ENCODE data around the gene RSPH10B2.
"Not testable (repeated sequence)": the region's sequence is repeated elsewhere in the genome, so short reads cannot be mapped to it uniquely, and the experiment has no call there.

The RSPH10B2 gene

DNA sequence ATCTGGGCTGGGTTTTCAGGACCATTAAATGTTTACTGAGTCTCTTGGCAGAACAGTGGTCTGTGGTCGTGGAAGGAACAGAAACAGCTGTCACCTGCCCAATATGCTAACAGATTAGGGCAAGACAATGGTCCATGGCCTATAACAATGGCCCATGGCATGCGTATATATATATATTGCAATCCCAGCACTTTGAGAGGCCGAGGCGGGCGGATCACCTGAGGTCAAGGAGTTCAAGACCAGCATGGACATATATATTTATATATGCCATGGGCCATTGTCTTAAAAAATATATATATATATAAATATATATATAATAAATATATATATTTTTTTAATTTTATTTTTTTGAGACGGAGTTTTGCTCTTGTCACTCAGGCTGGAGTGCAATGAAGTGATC, 27.7 kb downstream of the RSPH10B2 start:
- H3K23ac ChIP-seq (ENCODE audit: low read depth, low read length, poor library complexity); H3K27ac ChIP-seq (replicated peaks; ENCODE audit: low read length); H2AFZ ChIP-seq (ENCODE audit: low read length); H2AK5ac ChIP-seq (ENCODE audit: low read depth, low read length); H3K9me3 ChIP-seq (replicated peaks in 1 of 2; ENCODE audit: control insufficient read depth in 2 of 2, insufficient read depth in 1 of 2, low read depth in 1 of 2, low read length in 2 of 2); H3K4me1 ChIP-seq (ENCODE audit: control insufficient read depth in 2 of 2, insufficient read depth in 1 of 2, low read depth in 1 of 2, low read length in 2 of 2); H3K27me3 ChIP-seq (ENCODE audit: control insufficient read depth in 3 of 3, insufficient read depth in 3 of 3, low read depth in 1 of 3, low read length in 3 of 3); H3K4me3 ChIP-seq (ENCODE audit: low read length in 2 of 2); H3K4me2 ChIP-seq (ENCODE audit: insufficient read depth, low read length, poor library complexity, severe bottlenecking); H3K79me1 ChIP-seq (ENCODE audit: low read depth, low read length); H3K14ac ChIP-seq (ENCODE audit: low read length); DNase-seq (ENCODE audit: low spot score); H3K4ac ChIP-seq (ENCODE audit: low read length); H3K36me3 ChIP-seq (replicated peaks in 1 of 2; ENCODE audit: control insufficient read depth in 2 of 2, insufficient read depth in 2 of 2, low read length in 2 of 2); H3K9ac ChIP-seq (ENCODE audit: low read depth, low read length, poor library complexity); H2BK5ac ChIP-seq (ENCODE audit: low read length); H3K18ac ChIP-seq (ENCODE audit: low read length); H2BK120ac ChIP-seq (ENCODE audit: low read depth, low read length); H2BK15ac ChIP-seq (ENCODE audit: low read length); H4K91ac ChIP-seq (ENCODE audit: low read depth, low read length, poor library complexity); H4K8ac ChIP-seq (ENCODE audit: low read depth, low read length); H2BK12ac ChIP-seq (ENCODE audit: low read length): not testable (repeated sequence)
- WGBS, 2 donors (ENCODE audit: extremely low coverage in 2 of 2, insufficient read length in 2 of 2, insufficient replicate concordance in 1 of 2): no CpG with 5 or more reads among the region's 6 CpGs

GRCh38 chr7:6789353-6789752, 35.5 kb downstream of the RSPH10B2 start:
- H3K9me3 ChIP-seq (replicated peaks in 1 of 2; ENCODE audit: control insufficient read depth in 2 of 2, insufficient read depth in 1 of 2, low read depth in 1 of 2, low read length in 2 of 2); H2AFZ ChIP-seq (ENCODE audit: low read length); H3K4me3 ChIP-seq (ENCODE audit: low read length in 2 of 2); H3K27ac ChIP-seq (replicated peaks; ENCODE audit: low read length); H2BK120ac ChIP-seq (ENCODE audit: low read depth, low read length); H3K4me1 ChIP-seq (ENCODE audit: control insufficient read depth in 2 of 2, insufficient read depth in 1 of 2, low read depth in 1 of 2, low read length in 2 of 2); H3K9ac ChIP-seq (ENCODE audit: low read depth, low read length, poor library complexity); H2AK5ac ChIP-seq (ENCODE audit: low read depth, low read length); H3K18ac ChIP-seq (ENCODE audit: low read length); H3K36me3 ChIP-seq (replicated peaks in 1 of 2; ENCODE audit: control insufficient read depth in 2 of 2, insufficient read depth in 2 of 2, low read length in 2 of 2); H3K23ac ChIP-seq (ENCODE audit: low read depth, low read length, poor library complexity); H4K8ac ChIP-seq (ENCODE audit: low read depth, low read length); H3K4ac ChIP-seq (ENCODE audit: low read length); DNase-seq (ENCODE audit: low spot score); H2BK12ac ChIP-seq (ENCODE audit: low read length); H2BK15ac ChIP-seq (ENCODE audit: low read length); H3K4me2 ChIP-seq (ENCODE audit: insufficient read depth, low read length, poor library complexity, severe bottlenecking); H2BK5ac ChIP-seq (ENCODE audit: low read length); H3K14ac ChIP-seq (ENCODE audit: low read length); H3K27me3 ChIP-seq (ENCODE audit: control insufficient read depth in 3 of 3, insufficient read depth in 3 of 3, low read depth in 1 of 3, low read length in 3 of 3); H3K79me1 ChIP-seq (ENCODE audit: low read depth, low read length); H4K91ac ChIP-seq (ENCODE audit: low read depth, low read length, poor library complexity): not testable (repeated sequence)
- no CpG with 5 or more reads among the region's 13 CpGs for WGBS, 2 donors (ENCODE audit: extremely low coverage in 2 of 2, insufficient read length in 2 of 2, insufficient replicate concordance in 1 of 2)

GRCh38 chr7:6792113-6792872, 38.4 kb downstream of the RSPH10B2 start:
- H3K4me1 ChIP-seq (ENCODE audit: control insufficient read depth in 2 of 2, insufficient read depth in 1 of 2, low read depth in 1 of 2, low read length in 2 of 2); H2BK120ac ChIP-seq (ENCODE audit: low read depth, low read length); H2BK15ac ChIP-seq (ENCODE audit: low read length); H2BK12ac ChIP-seq (ENCODE audit: low read length); H3K23ac ChIP-seq (ENCODE audit: low read depth, low read length, poor library complexity); H3K36me3 ChIP-seq (replicated peaks in 1 of 2; ENCODE audit: control insufficient read depth in 2 of 2, insufficient read depth in 2 of 2, low read length in 2 of 2); DNase-seq (ENCODE audit: low spot score); H4K8ac ChIP-seq (ENCODE audit: low read depth, low read length); H3K14ac ChIP-seq (ENCODE audit: low read length); H4K91ac ChIP-seq (ENCODE audit: low read depth, low read length, poor library complexity); H3K27ac ChIP-seq (replicated peaks; ENCODE audit: low read length); H3K4me2 ChIP-seq (ENCODE audit: insufficient read depth, low read length, poor library complexity, severe bottlenecking); H3K27me3 ChIP-seq (ENCODE audit: control insufficient read depth in 3 of 3, insufficient read depth in 3 of 3, low read depth in 1 of 3, low read length in 3 of 3); H3K4me3 ChIP-seq (ENCODE audit: low read length in 2 of 2); H3K4ac ChIP-seq (ENCODE audit: low read length); H3K9ac ChIP-seq (ENCODE audit: low read depth, low read length, poor library complexity); H2AFZ ChIP-seq (ENCODE audit: low read length); H3K9me3 ChIP-seq (replicated peaks in 1 of 2; ENCODE audit: control insufficient read depth in 2 of 2, insufficient read depth in 1 of 2, low read depth in 1 of 2, low read length in 2 of 2); H2AK5ac ChIP-seq (ENCODE audit: low read depth, low read length); H3K18ac ChIP-seq (ENCODE audit: low read length); H3K79me1 ChIP-seq (ENCODE audit: low read depth, low read length); H2BK5ac ChIP-seq (ENCODE audit: low read length): not testable (repeated sequence)
- WGBS, 2 donors (ENCODE audit: extremely low coverage in 2 of 2, insufficient read length in 2 of 2, insufficient replicate concordance in 1 of 2): no CpG with 5 or more reads among the region's 15 CpGs

DNA sequence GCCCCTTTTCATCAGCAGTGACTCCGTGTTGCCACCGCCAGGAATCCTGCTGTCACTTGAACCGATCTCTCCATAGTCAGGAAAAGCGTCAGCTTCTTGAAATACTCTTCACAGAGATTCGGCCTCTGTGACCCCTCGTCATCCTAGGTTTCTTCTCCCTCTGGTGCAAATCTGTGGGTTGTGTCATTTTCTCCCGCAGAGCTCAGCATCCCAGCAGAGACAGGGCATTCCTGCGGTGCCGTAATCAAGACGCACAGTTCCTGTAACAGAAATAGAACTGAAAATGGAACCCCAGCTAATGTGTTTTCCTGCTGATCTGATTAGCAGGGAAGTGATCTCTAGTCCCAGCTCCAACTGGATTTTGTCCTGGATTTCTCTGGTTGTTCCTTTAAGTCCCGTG, 40.4 kb downstream of the RSPH10B2 start:
- H2AK5ac ChIP-seq (ENCODE audit: low read depth, low read length); H3K4ac ChIP-seq (ENCODE audit: low read length); H3K79me1 ChIP-seq (ENCODE audit: low read depth, low read length); H3K27ac ChIP-seq (replicated peaks; ENCODE audit: low read length); H3K4me3 ChIP-seq (ENCODE audit: low read length in 2 of 2); H2AFZ ChIP-seq (ENCODE audit: low read length); H3K23ac ChIP-seq (ENCODE audit: low read depth, low read length, poor library complexity); H3K4me2 ChIP-seq (ENCODE audit: insufficient read depth, low read length, poor library complexity, severe bottlenecking); H3K9ac ChIP-seq (ENCODE audit: low read depth, low read length, poor library complexity); H3K27me3 ChIP-seq (ENCODE audit: control insufficient read depth in 3 of 3, insufficient read depth in 3 of 3, low read depth in 1 of 3, low read length in 3 of 3); H3K14ac ChIP-seq (ENCODE audit: low read length); H2BK12ac ChIP-seq (ENCODE audit: low read length); H2BK15ac ChIP-seq (ENCODE audit: low read length); H3K36me3 ChIP-seq (replicated peaks in 1 of 2; ENCODE audit: control insufficient read depth in 2 of 2, insufficient read depth in 2 of 2, low read length in 2 of 2); H2BK120ac ChIP-seq (ENCODE audit: low read depth, low read length); H2BK5ac ChIP-seq (ENCODE audit: low read length); DNase-seq (ENCODE audit: low spot score); H4K8ac ChIP-seq (ENCODE audit: low read depth, low read length); H3K9me3 ChIP-seq (replicated peaks in 1 of 2; ENCODE audit: control insufficient read depth in 2 of 2, insufficient read depth in 1 of 2, low read depth in 1 of 2, low read length in 2 of 2); H4K91ac ChIP-seq (ENCODE audit: low read depth, low read length, poor library complexity); H3K18ac ChIP-seq (ENCODE audit: low read length); H3K4me1 ChIP-seq (ENCODE audit: control insufficient read depth in 2 of 2, insufficient read depth in 1 of 2, low read depth in 1 of 2, low read length in 2 of 2): not testable (repeated sequence)
- WGBS, 2 donors (ENCODE audit: extremely low coverage in 2 of 2, insufficient read length in 2 of 2, insufficient replicate concordance in 1 of 2): no CpG with 5 or more reads among the region's 11 CpGs

Data from neuronal stem cell (in vitro differentiated cells).